ENCODE results near the gene TAS1R2. TPM values are rescaled to one million over a fixed set of nuclear protein-coding genes. Genes with fewer than 3 reads are reported as not detected.
A peak's percentile ranks its signal among the peaks of the same experiment; 100 is the strongest.

The TAS1R2 gene
- total and polyA plus RNA-seq, 2 of the 13 experiments (the other 11 are each of a cell fraction or from before 2014, with no cell fraction given) = not detected

- TF ChIP-seq ERF (CRISPR knock-in tag; IDR thresholded peaks at IDR 0.05) (peak; percentile 96), ZNF572 (CRISPR knock-in tag; IDR thresholded peaks at IDR 0.05) (no peak), GABPA (IDR thresholded peaks at IDR 0.05; ENCODE audit: low read depth, low read length) (no peak), GABPA (CRISPR knock-in tag; IDR thresholded peaks at IDR 0.05; ENCODE audit: low read depth) (peak; percentile 73), ZNF414 (CRISPR knock-in tag; IDR thresholded peaks at IDR 0.05) (peak; percentile 54; the same call in 1 of the 2 replicates), ZNF558 (CRISPR knock-in tag; IDR thresholded peaks at IDR 0.05; ENCODE audit: borderline replicate concordance) (peak; percentile 84; the same call in 1 of the 2 replicates), ZNF609 (CRISPR knock-in tag; IDR thresholded peaks at IDR 0.05; ENCODE audit: borderline replicate concordance) (peak; percentile 81), RFXANK (CRISPR knock-in tag; IDR thresholded peaks at IDR 0.05) (0 out of 2 replicates have a peak, but pooled peaks have one; percentile 41), JDP2 (CRISPR knock-in tag; IDR thresholded peaks at IDR 0.05; ENCODE audit: borderline replicate concordance) (no peak), HDAC2 (CRISPR knock-in tag; IDR thresholded peaks at IDR 0.05) (peak; percentile 93), MYNN (CRISPR knock-in tag; IDR thresholded peaks at IDR 0.05; ENCODE audit: low read depth) (no peak), HHEX (CRISPR knock-in tag; IDR thresholded peaks at IDR 0.05) (no peak), ZNF724P (CRISPR knock-in tag; IDR thresholded peaks at IDR 0.05; ENCODE audit: borderline replicate concordance) (no peak), ZNF441 (CRISPR knock-in tag; IDR thresholded peaks at IDR 0.05; ENCODE audit: borderline replicate concordance) (0 out of 2 replicates have a peak, but pooled peaks have one; percentile 56), ISL2 (CRISPR knock-in tag; IDR thresholded peaks at IDR 0.05) (peak; percentile 89), DPF2 (CRISPR knock-in tag; IDR thresholded peaks at IDR 0.05; ENCODE audit: borderline replicate concordance, low read depth) (peak; percentile 89), MAX (IDR thresholded peaks at IDR 0.05) (peak; percentile 72), MIXL1 (CRISPR knock-in tag; IDR thresholded peaks at IDR 0.05) (peak; percentile 94)
These were observed 40.9 kb upstream of the TAS1R2 start (continued) for GRCh38 chr1:18900303-18900841.

All from HepG2 (cell line).